Neural progenitor cell (in vitro differentiated cells): ENCODE measurements around the gene MEGF6. TPM values are rescaled to one million over a fixed set of nuclear protein-coding genes. Genes with fewer than 3 reads are reported as not detected.

Experiments
- DNase-seq: peaks from one replicate; pipeline ENCODE4 v3.0.0-alpha.2; 2016; ENCODE audit warnings: low spot score
- H2AFZ ChIP-seq: fragments of 200-600 bp; sonication (generic); replicated peaks from 2 replicates; pipeline ENCODE4 v1.6.1; 2016; ENCODE audit warnings: antibody characterized with exemption
- H3F3A ChIP-seq: fragments of 200-600 bp; sonication (generic); 2 replicates; pipeline ENCODE4 v1.6.1; 2016; ENCODE audit warnings: antibody characterized with exemption, low read depth
- H3K27ac ChIP-seq: fragments of 200-600 bp; sonication (generic); 2 replicates; pipeline ENCODE4 v1.5.1; 2016; ENCODE audit warnings: mild to moderate bottlenecking
- H3K27me3 ChIP-seq: fragments of 200-600 bp; sonication (generic); 2 replicates; pipeline ENCODE4 v1.6.1; 2016; ENCODE audit warnings: mild to moderate bottlenecking, moderate library complexity
- H3K36me3 ChIP-seq: fragments of 200-600 bp; sonication (generic); 2 replicates; pipeline ENCODE4 v1.5.1; 2016
- H3K4me1 ChIP-seq: fragments of 200-600 bp; sonication (generic); 2 replicates; pipeline ENCODE4 v1.6.1; 2016; ENCODE audit warnings: mixed run types
- H3K4me2 ChIP-seq: fragments of 200-600 bp; sonication (generic); 2 replicates; pipeline ENCODE4 v1.6.1; 2016
- H3K4me3 ChIP-seq: fragments of 200-600 bp; sonication (generic); 2 replicates; pipeline ENCODE4 v1.5.1; 2016
- H3K79me2 ChIP-seq: fragments of 200-600 bp; sonication (generic); 2 replicates; pipeline ENCODE4 v1.6.1; 2016; ENCODE audit warnings: low read depth
- H3K9ac ChIP-seq: fragments of 200-600 bp; sonication (generic); 2 replicates; pipeline ENCODE4 v1.6.1; 2016
- H3K9me3 ChIP-seq: fragments of 200-600 bp; sonication (generic); 2 replicates; pipeline ENCODE4 v1.5.1; 2016; ENCODE audit warnings: low read depth
- H4K20me1 ChIP-seq: fragments of 200-600 bp; sonication (generic); 2 replicates; pipeline ENCODE4 v1.6.1; 2016; ENCODE audit warnings: low read depth
- H3K27ac Mint-ChIP-seq: 3 replicates; pipeline ENCODE4 v1.8.0; 2021; ENCODE audit warnings: mixed read lengths
- H3K27me3 Mint-ChIP-seq: 2 replicates; pipeline ENCODE4 v1.8.0; 2022; ENCODE audit warnings: low read depth, mild to moderate bottlenecking, inconsistent platforms, moderate library complexity, mixed read lengths; ENCODE audit not compliant: insufficient read depth
- H3K36me3 Mint-ChIP-seq: 3 replicates; pipeline ENCODE4 v1.8.0; 2021; ENCODE audit warnings: mixed read lengths
- H3K4me1 Mint-ChIP-seq: 3 replicates; pipeline ENCODE4 v1.8.0; 2021; ENCODE audit warnings: mixed read lengths
- H3K4me3 Mint-ChIP-seq: 3 replicates; pipeline ENCODE4 v1.8.0; 2021; ENCODE audit warnings: mild to moderate bottlenecking, moderate library complexity, mixed read lengths
- H3K9me3 Mint-ChIP-seq: 3 replicates; pipeline ENCODE4 v1.8.0; 2020; ENCODE audit warnings: mixed read lengths
- CTCF ChIP-seq: fragments of 200-600 bp; sonication (generic); IDR thresholded peaks from 2 replicates; pipeline ENCODE4 v1.5.1; 2017; ENCODE audit warnings: antibody characterized with exemption, mild to moderate bottlenecking
- EZH2 ChIP-seq: fragments of 200-600 bp; sonication (generic); IDR thresholded peaks from 2 replicates; pipeline ENCODE4 v1.6.1; 2017; ENCODE audit warnings: antibody characterized with exemption, mild to moderate bottlenecking, moderate library complexity
- EZH2phosphoT487 ChIP-seq: fragments of 200-600 bp; sonication (generic); IDR thresholded peaks from 2 replicates; pipeline ENCODE4 v1.6.1; 2017; ENCODE audit warnings: antibody characterized with exemption
- total RNA-seq: library from RNA; depleted of rRNA; stranded (reverse); fragments of >200 nt; gene quantifications from 2 replicates; pipeline ENCODE4 v1.2.3, GENCODE V29; 2015; ENCODE audit warnings: low replicate concordance

MEGF6 gene
- total RNA-seq, 1 donor from 2014 or later = 1.7 TPM

DNA sequence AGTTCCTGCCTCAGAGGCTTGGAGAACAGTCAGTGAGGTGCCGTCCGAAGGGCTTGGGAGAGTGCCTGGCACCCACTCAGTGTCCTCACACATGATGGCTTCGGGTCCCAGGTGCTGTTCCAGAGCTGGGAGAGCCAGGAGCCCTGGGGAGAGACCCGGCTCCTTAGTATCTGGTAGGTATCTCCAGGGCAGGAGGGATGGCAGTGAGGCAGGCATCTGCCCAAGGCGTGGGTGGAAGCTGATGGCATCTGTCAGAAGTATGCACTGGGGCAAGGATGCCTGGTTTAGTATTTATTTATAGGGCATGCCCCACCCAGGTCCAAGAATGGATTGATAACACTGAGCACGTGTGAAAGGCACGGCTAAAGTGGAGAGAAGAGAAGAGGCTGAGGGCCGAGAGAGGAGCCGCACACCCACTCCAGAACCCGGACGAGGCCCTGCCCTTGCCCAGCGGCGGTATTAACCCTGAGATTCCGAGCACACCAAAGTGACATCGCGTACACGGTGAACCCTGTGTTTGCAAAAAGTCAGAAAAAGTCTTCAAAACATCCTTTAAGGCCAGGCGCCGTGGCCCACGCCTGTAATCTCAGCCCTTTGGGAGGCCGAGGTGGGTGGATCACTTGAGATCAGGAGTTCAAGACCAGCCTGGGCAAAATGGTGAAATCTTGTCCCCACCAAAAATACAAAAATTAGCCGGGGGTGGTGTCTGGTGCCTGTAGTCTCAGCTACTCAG is 43.4 kb upstream of the MEGF6 start:
- peaks cover 28% of the 10 kb centered on the region for H4K20me1 ChIP-seq
- H3K36me3 ChIP-seq = no peaks in the 10 kb centered on the region
- no peak overlapping the region for H2AFZ ChIP-seq
- no peaks in the 10 kb centered on the region for H3K79me2 ChIP-seq
- H3K27me3 ChIP-seq = peaks cover 100% of the 10 kb centered on the region
- Mint-ChIP-seq H3K36me3 (no peaks in the 10 kb centered on the region), H3K4me3 (peak overlapping the region; percentile 15), H3K27ac (no peak overlapping the region), H3K27me3 (peaks cover 55% of the 10 kb centered on the region), H3K9me3 (peaks cover 2% of the 10 kb centered on the region), H3K4me1 (peaks cover 14% of the 10 kb centered on the region)
- no peak for DNase-seq
- peaks cover 6% of the 10 kb centered on the region for H3K4me1 ChIP-seq
- no peaks in the 10 kb centered on the region for H3K9me3 ChIP-seq
- no peak overlapping the region for H3K4me3 ChIP-seq
- H3K27ac ChIP-seq = no peak overlapping the region
- H3K4me2 ChIP-seq = no peak overlapping the region
- TF ChIP-seq CTCF (no peak), EZH2 (peak; percentile 10), EZH2phosphoT487 (no peak)
- no peak overlapping the region for H3K9ac ChIP-seq
- peaks cover 14% of the 10 kb centered on the region for H3F3A ChIP-seq

- H3K27me3 ChIP-seq = peaks cover 85% of the 10 kb centered on the region
- no peak for DNase-seq
- Mint-ChIP-seq H3K4me1 (peaks cover 21% of the 10 kb centered on the region), H3K27me3 (peaks cover 54% of the 10 kb centered on the region), H3K9me3 (peaks cover 2% of the 10 kb centered on the region), H3K36me3 (no peaks in the 10 kb centered on the region), H3K4me3 (peak overlapping the region; percentile 65), H3K27ac (no peak overlapping the region)
- H3K27ac ChIP-seq = no peak overlapping the region
- peaks cover 39% of the 10 kb centered on the region for H4K20me1 ChIP-seq
- no peaks in the 10 kb centered on the region for H3K9me3 ChIP-seq
- peak overlapping the region; percentile 83 for H3K4me2 ChIP-seq
- no peak overlapping the region for H3K9ac ChIP-seq
- peaks cover 11% of the 10 kb centered on the region for H3K79me2 ChIP-seq
- peaks cover 11% of the 10 kb centered on the region for H3K4me1 ChIP-seq
- no peaks in the 10 kb centered on the region for H3K36me3 ChIP-seq
- H2AFZ ChIP-seq = no peak overlapping the region
- TF ChIP-seq EZH2phosphoT487 = peak; percentile 76
- no peak for TF ChIP-seq CTCF
- peak overlapping the region; percentile 42 for H3K4me3 ChIP-seq
- H3F3A ChIP-seq = peaks cover 20% of the 10 kb centered on the region
Observed at GRCh38 chr1:3653286-3653618, 41.9 kb upstream of the MEGF6 start.

GRCh38 chr1:3652548-3653285 is 41.4 kb upstream of the MEGF6 start:
- H3K4me1 Mint-ChIP-seq = peaks cover 20% of the 10 kb centered on the region
- Histone ChIP-seq H3K27ac (no peak overlapping the region), H3F3A (peaks cover 20% of the 10 kb centered on the region), H3K9ac (no peak overlapping the region), H3K4me1 (peaks cover 11% of the 10 kb centered on the region), H3K4me2 (peak overlapping the region; percentile 83), H3K4me3 (peak overlapping the region; percentile 42), H3K36me3 (no peaks in the 10 kb centered on the region), H3K9me3 (no peaks in the 10 kb centered on the region), H2AFZ (no peak overlapping the region), H3K27me3 (peaks cover 80% of the 10 kb centered on the region), H4K20me1 (peaks cover 39% of the 10 kb centered on the region), H3K79me2 (peaks cover 11% of the 10 kb centered on the region)
- H3K36me3 Mint-ChIP-seq = no peaks in the 10 kb centered on the region
- H3K9me3 Mint-ChIP-seq = peaks cover 2% of the 10 kb centered on the region
- no peak overlapping the region for H3K27ac Mint-ChIP-seq
- TF ChIP-seq EZH2 = peak; percentile 71
- no peak for TF ChIP-seq CTCF
- peak; percentile 82 for TF ChIP-seq EZH2phosphoT487
- H3K27me3 Mint-ChIP-seq = peaks cover 53% of the 10 kb centered on the region
- peak overlapping the region; percentile 70 for H3K4me3 Mint-ChIP-seq
- peak; percentile 54 for DNase-seq
